NCI-H748 (cell line): ENCODE results near the gene MERTK.
"Not testable (repeated sequence)": the region's sequence is repeated elsewhere in the genome, so short reads cannot be mapped to it uniquely, and the experiment has no call there.

ENCODE experiments used
- DNase-seq: peaks from one replicate; lab custom pipeline; 2025; ENCODE audit not compliant: unreplicated experiment; lab: John Stamatoyannopoulos, UW

MERTK gene

GRCh38 chr2:111945444-111946293 is 47.3 kb downstream of the MERTK start:
- DNase-seq: no peak

- DNase-seq: no peak
These were observed 48.1 kb downstream of the MERTK start for GRCh38 chr2:111946294-111947114.

GRCh38 chr2:111947219-111947618 is 48.8 kb downstream of the MERTK start:
- DNase-seq: no peak

GRCh38 chr2:111948832-111949231 is 50.4 kb downstream of the MERTK start:
- no peak for DNase-seq

- DNase-seq: no peak
These were observed 51.8 kb downstream of the MERTK start for GRCh38 chr2:111950236-111950635.

GRCh38 chr2:111951486-111951885 is 53.1 kb downstream of the MERTK start:
- no peak for DNase-seq

- no peak for DNase-seq
These were observed 54.6 kb downstream of the MERTK start for GRCh38 chr2:111952871-111953452.

- DNase-seq: no peak
These were observed 56.4 kb downstream of the MERTK start for GRCh38 chr2:111954602-111955332.

- DNase-seq: no peak
These were observed 59.5 kb downstream of the MERTK start for GRCh38 chr2:111957872-111958354.

GRCh38 chr2:111958901-111959300 is 60.5 kb downstream of the MERTK start:
- DNase-seq: no peak

GRCh38 chr2:111961663-111962062 is 63.3 kb downstream of the MERTK start:
- no peak for DNase-seq

- not testable (repeated sequence) for DNase-seq
These were observed 64.7 kb downstream of the MERTK start for GRCh38 chr2:111963086-111963485.

- not testable (repeated sequence) for DNase-seq
These were observed 65.1 kb downstream of the MERTK start for GRCh38 chr2:111963508-111963907.

- DNase-seq: no peak
These were observed 66.7 kb downstream of the MERTK start for GRCh38 chr2:111965062-111965461.

GRCh38 chr2:111966241-111966640 is 67.8 kb downstream of the MERTK start:
- no peak for DNase-seq

GRCh38 chr2:111967018-111967417 is 68.6 kb downstream of the MERTK start:
- no peak for DNase-seq

GRCh38 chr2:111970453-111970852 is 72.0 kb downstream of the MERTK start:
- DNase-seq: no peak

- DNase-seq: no peak
These were observed 74.7 kb downstream of the MERTK start for GRCh38 chr2:111972955-111973565.

- no peak for DNase-seq
These were observed 75.3 kb downstream of the MERTK start for GRCh38 chr2:111973701-111974100.

GRCh38 chr2:111975053-111975552 is 76.7 kb downstream of the MERTK start:
- DNase-seq: peak; percentile 28
